GM23338 (cell line): Measurements from ENCODE around the gene B4GALT4. TPM values are rescaled to one million over a fixed set of nuclear protein-coding genes. Genes with fewer than 3 reads are reported as not detected.

Experiments
- ATAC-seq: fragments of 200-7000 bp; cut with Tn5 transposase; 3 replicates; pipeline ENCODE4 v1.9.1; 2020
- DNase-seq: peaks from one replicate; pipeline ENCODE4 v3.0.0-alpha.2; 2015; ENCODE audit warnings: low spot score
- H2AFZ ChIP-seq: fragments of 200-600 bp; sonication (generic); 2 replicates; pipeline ENCODE4 v1.8.0; 2016; ENCODE audit warnings: antibody characterized with exemption, mild to moderate bottlenecking, moderate library complexity
- H3F3A ChIP-seq: fragments of 200-600 bp; sonication (generic); replicated peaks from 2 replicates; pipeline ENCODE4 v1.8.0; 2017; ENCODE audit warnings: antibody characterized with exemption, mixed run types, low read depth
- H3K27ac ChIP-seq: fragments of 200-600 bp; sonication (generic); 2 replicates; pipeline ENCODE4 v1.6.1; 2016; ENCODE audit warnings: low read depth
- H3K27me3 ChIP-seq: fragments of 200-600 bp; sonication (generic); 2 replicates; pipeline ENCODE4 v1.8.0; 2016; ENCODE audit warnings: mild to moderate bottlenecking, mixed run types, moderate library complexity; ENCODE audit not compliant: insufficient read depth
- H3K36me3 ChIP-seq: fragments of 200-600 bp; sonication (generic); 2 replicates; pipeline ENCODE4 v1.8.0; 2016; ENCODE audit warnings: mild to moderate bottlenecking; ENCODE audit not compliant: insufficient read depth
- H3K4me1 ChIP-seq: fragments of 200-600 bp; sonication (generic); 2 replicates; pipeline ENCODE4 v1.8.0; 2016; ENCODE audit warnings: mild to moderate bottlenecking, moderate library complexity; ENCODE audit not compliant: insufficient read depth
- H3K4me2 ChIP-seq: fragments of 200-600 bp; sonication (generic); 2 replicates; pipeline ENCODE4 v1.7.1; 2017; ENCODE audit warnings: mixed run types
- H3K4me3 ChIP-seq: fragments of 200-600 bp; sonication (generic); 2 replicates; pipeline ENCODE4 v1.6.1; 2016; ENCODE audit warnings: mixed run types
- H3K79me2 ChIP-seq: fragments of 200-600 bp; sonication (generic); replicated peaks from 2 replicates; pipeline ENCODE4 v1.8.0; 2017; ENCODE audit warnings: mild to moderate bottlenecking; ENCODE audit not compliant: insufficient read depth
- H3K9me2 ChIP-seq: fragments of 200-600 bp; sonication (generic); 2 replicates; pipeline ENCODE4 v1.8.0; 2017; ENCODE audit not compliant: insufficient read depth
- H4K20me1 ChIP-seq: fragments of 200-600 bp; sonication (generic); replicated peaks from 2 replicates; pipeline ENCODE4 v1.8.0; 2017; ENCODE audit warnings: mild to moderate bottlenecking; ENCODE audit not compliant: insufficient read depth
- H3K27ac Mint-ChIP-seq: 2 replicates; pipeline ENCODE4 v1.8.0; 2020; ENCODE audit warnings: inconsistent platforms, mild to moderate bottlenecking, moderate library complexity, mixed read lengths
- H3K27me3 Mint-ChIP-seq: 3 replicates; pipeline ENCODE4 v1.8.0; 2022; ENCODE audit warnings: low read depth, mild to moderate bottlenecking, moderate library complexity, mixed read lengths, inconsistent platforms; ENCODE audit not compliant: insufficient read depth, poor library complexity
- H3K36me3 Mint-ChIP-seq: 3 replicates; pipeline ENCODE4 v1.8.0; 2021; ENCODE audit warnings: low read depth, mild to moderate bottlenecking, inconsistent platforms, moderate library complexity, mixed read lengths
- H3K4me1 Mint-ChIP-seq: 3 replicates; pipeline ENCODE4 v1.8.0; 2020; ENCODE audit warnings: mild to moderate bottlenecking, inconsistent platforms, mixed read lengths
- H3K4me3 Mint-ChIP-seq: 3 replicates; pipeline ENCODE4 v1.8.0; 2021; ENCODE audit warnings: moderate library complexity, mild to moderate bottlenecking, inconsistent platforms, mixed read lengths
- H3K9me3 Mint-ChIP-seq: 3 replicates; pipeline ENCODE4 v1.8.0; 2020; ENCODE audit warnings: moderate library complexity, mild to moderate bottlenecking, inconsistent platforms, mixed read lengths
- CREB1 ChIP-seq: fragments of 250-450 bp; sonication (Bioruptor Pico); IDR thresholded peaks from 2 replicates; pipeline ENCODE4 v1.5.0; 2020; ENCODE audit warnings: low read depth, mild to moderate bottlenecking, moderate library complexity
- CTCF ChIP-seq, 2 experiments: fragments of 200-600 bp in 1 of 2; sonication (generic) in 1 of 2; conservative IDR thresholded peaks; 2 replicates each; pipeline versions ENCODE4 v1.5.1 to v1.6.1; 2016 to 2017; ENCODE audit warnings: antibody characterized with exemption in 2 of 2, low read depth in 2 of 2, mild to moderate bottlenecking in 2 of 2, moderate library complexity in 1 of 2
- ETS1 ChIP-seq: IDR thresholded peaks from 2 replicates; pipeline ENCODE4 v1.6.1; 2016; ENCODE audit warnings: antibody characterized with exemption
- EZH2phosphoT487 ChIP-seq: fragments of 200-600 bp; sonication (generic); IDR thresholded peaks from one replicate; pipeline ENCODE4 v1.8.1; 2018; ENCODE audit warnings: antibody characterized with exemption; ENCODE audit not compliant: unreplicated experiment
- POLR2AphosphoS5 ChIP-seq: IDR thresholded peaks from 2 replicates; pipeline ENCODE4 v1.6.1; 2016; ENCODE audit warnings: antibody characterized with exemption, low read depth
- ZNF114 ChIP-seq: fragments of 250-450 bp; sonication (Bioruptor Pico); IDR thresholded peaks from 2 replicates; pipeline ENCODE4 v1.5.0; 2020; ENCODE audit warnings: mild to moderate bottlenecking, moderate library complexity
- ZNF331 ChIP-seq: fragments of 250-450 bp; sonication (Bioruptor Pico); IDR thresholded peaks from 2 replicates; pipeline ENCODE4 v1.5.0; 2020; ENCODE audit warnings: low read depth, mild to moderate bottlenecking, moderate library complexity
- polyA plus RNA-seq: library from polyadenylated mRNA; unstranded; fragments of >200 nt; fragmentation: Nextera tagmentation; extraction: Ambion mirVana; gene quantifications from 2 replicates; pipeline ENCODE4 v1.2.1, GENCODE V29; 2016
- total RNA-seq: library from RNA; depleted of rRNA; stranded (reverse); fragments of >200 nt; shearing (Covaris generic); gene quantifications from 2 replicates; pipeline ENCODE4 v1.2.3, GENCODE V29; 2014
- TF ChIP-seq, protein P1 (sequence below): fragments of 250-450 bp; sonication (Bioruptor Pico); IDR thresholded peaks from 2 replicates; pipeline ENCODE4 v1.5.0; 2020; ENCODE audit warnings: mild to moderate bottlenecking, moderate library complexity

The B4GALT4 gene
- total and polyA plus RNA-seq, 2 experiments from 2014 or later = 38.3 to 45.3 TPM

DNA sequence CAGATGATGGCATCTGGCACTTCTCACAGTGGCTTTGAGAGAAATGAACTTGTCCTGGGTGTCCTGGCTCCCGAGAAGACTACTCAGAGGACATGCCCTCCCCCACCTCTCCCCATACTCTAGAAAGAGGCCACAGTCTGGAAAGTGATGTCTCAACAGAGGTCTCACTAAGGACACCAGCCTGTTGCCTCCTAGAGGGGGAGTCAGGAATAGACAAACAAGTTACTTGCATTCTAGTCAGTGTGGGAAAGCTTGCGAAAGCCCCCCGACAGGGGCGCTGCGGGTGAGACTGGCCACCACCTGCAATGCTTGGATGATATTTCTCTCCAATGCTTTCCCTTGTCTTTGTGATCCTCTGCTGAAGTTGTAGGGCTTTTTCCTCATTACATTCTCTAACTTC is 17.2 kb downstream of the B4GALT4 start:
- Mint-ChIP-seq H3K27me3 (peaks cover 1% of the 10 kb centered on the region), H3K27ac (no peak overlapping the region)

GRCh38 chr3:119222391-119222790 is 18.3 kb downstream of the B4GALT4 start:
- H2AFZ ChIP-seq = no peak overlapping the region
- DNase-seq (no peak), ATAC-seq (no peak)
- peaks cover 58% of the 10 kb centered on the region for H3K36me3 ChIP-seq
- Mint-ChIP-seq H3K36me3 (peaks cover 53% of the 10 kb centered on the region), H3K4me3 (no peak overlapping the region), H3K27me3 (peaks cover 1% of the 10 kb centered on the region), H3K9me3 (no peaks in the 10 kb centered on the region), H3K27ac (no peak overlapping the region), H3K4me1 (no peaks in the 10 kb centered on the region)
- no peak overlapping the region for H3K4me3 ChIP-seq
- no peak overlapping the region for H3K4me2 ChIP-seq
- no peaks in the 10 kb centered on the region for H3K27me3 ChIP-seq
- peak overlapping the region; percentile 45; the same call in 1 of the 2 replicates for H3K27ac ChIP-seq
- H3K4me1 ChIP-seq = no peaks in the 10 kb centered on the region
- H3K79me2 ChIP-seq = no peaks in the 10 kb centered on the region; the same call in 1 of the 2 replicates
- no peaks in the 10 kb centered on the region for H3F3A ChIP-seq
- H3K9me2 ChIP-seq = no peaks in the 10 kb centered on the region
- peaks cover 15% of the 10 kb centered on the region for H4K20me1 ChIP-seq
- TF ChIP-seq ZNF331 (CRISPR knock-in tag) (no peak), CTCF (conservative IDR thresholded peaks at IDR 0.05; ENCODE audit: low read depth in 2 of 2) (no peak), ZNF114 (CRISPR knock-in tag) (no peak), ETS1 (no peak), EZH2phosphoT487 (no peak), CREB1 (CRISPR knock-in tag) (no peak)
- TF ChIP-seq, protein P1, sequence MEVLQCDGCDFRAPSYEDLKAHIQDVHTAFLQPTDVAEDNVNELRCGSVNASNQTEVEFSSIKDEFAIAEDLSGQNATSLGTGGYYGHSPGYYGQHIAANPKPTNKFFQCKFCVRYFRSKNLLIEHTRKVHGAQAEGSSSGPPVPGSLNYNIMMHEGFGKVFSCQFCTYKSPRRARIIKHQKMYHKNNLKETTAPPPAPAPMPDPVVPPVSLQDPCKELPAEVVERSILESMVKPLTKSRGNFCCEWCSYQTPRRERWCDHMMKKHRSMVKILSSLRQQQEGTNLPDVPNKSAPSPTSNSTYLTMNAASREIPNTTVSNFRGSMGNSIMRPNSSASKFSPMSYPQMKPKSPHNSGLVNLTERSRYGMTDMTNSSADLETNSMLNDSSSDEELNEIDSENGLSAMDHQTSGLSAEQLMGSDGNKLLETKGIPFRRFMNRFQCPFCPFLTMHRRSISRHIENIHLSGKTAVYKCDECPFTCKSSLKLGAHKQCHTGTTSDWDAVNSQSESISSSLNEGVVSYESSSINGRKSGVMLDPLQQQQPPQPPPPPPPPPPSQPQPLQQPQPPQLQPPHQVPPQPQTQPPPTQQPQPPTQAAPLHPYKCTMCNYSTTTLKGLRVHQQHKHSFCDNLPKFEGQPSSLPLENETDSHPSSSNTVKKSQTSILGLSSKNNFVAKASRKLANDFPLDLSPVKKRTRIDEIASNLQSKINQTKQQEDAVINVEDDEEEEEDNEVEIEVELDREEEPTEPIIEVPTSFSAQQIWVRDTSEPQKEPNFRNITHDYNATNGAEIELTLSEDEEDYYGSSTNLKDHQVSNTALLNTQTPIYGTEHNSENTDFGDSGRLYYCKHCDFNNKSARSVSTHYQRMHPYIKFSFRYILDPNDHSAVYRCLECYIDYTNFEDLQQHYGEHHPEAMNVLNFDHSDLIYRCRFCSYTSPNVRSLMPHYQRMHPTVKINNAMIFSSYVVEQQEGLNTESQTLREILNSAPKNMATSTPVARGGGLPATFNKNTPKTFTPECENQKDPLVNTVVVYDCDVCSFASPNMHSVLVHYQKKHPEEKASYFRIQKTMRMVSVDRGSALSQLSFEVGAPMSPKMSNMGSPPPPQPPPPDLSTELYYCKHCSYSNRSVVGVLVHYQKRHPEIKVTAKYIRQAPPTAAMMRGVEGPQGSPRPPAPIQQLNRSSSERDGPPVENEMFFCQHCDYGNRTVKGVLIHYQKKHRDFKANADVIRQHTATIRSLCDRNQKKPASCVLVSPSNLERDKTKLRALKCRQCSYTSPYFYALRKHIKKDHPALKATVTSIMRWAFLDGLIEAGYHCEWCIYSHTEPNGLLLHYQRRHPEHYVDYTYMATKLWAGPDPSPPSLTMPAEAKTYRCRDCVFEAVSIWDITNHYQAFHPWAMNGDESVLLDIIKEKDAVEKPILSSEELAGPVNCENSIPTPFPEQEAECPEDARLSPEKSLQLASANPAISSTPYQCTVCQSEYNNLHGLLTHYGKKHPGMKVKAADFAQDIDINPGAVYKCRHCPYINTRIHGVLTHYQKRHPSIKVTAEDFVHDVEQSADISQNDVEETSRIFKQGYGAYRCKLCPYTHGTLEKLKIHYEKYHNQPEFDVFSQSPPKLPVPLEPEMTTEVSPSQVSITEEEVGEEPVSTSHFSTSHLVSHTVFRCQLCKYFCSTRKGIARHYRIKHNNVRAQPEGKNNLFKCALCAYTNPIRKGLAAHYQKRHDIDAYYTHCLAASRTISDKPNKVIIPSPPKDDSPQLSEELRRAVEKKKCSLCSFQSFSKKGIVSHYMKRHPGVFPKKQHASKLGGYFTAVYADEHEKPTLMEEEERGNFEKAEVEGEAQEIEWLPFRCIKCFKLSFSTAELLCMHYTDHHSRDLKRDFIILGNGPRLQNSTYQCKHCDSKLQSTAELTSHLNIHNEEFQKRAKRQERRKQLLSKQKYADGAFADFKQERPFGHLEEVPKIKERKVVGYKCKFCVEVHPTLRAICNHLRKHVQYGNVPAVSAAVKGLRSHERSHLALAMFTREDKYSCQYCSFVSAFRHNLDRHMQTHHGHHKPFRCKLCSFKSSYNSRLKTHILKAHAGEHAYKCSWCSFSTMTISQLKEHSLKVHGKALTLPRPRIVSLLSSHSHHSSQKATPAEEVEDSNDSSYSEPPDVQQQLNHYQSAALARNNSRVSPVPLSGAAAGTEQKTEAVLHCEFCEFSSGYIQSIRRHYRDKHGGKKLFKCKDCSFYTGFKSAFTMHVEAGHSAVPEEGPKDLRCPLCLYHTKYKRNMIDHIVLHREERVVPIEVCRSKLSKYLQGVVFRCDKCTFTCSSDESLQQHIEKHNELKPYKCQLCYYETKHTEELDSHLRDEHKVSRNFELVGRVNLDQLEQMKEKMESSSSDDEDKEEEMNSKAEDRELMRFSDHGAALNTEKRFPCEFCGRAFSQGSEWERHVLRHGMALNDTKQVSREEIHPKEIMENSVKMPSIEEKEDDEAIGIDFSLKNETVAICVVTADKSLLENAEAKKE (CRISPR knock-in tag) = no peak

More for the DNA sequence above, 17.2 kb downstream of the B4GALT4 start:
- Mint-ChIP-seq H3K4me1 (no peaks in the 10 kb centered on the region), H3K4me3 (no peak overlapping the region), H3K9me3 (no peaks in the 10 kb centered on the region), H3K36me3 (peaks cover 51% of the 10 kb centered on the region)
- Histone ChIP-seq H3K4me2 (no peak overlapping the region), H3K79me2 (no peaks in the 10 kb centered on the region; the same call in 1 of the 2 replicates), H4K20me1 (peaks cover 15% of the 10 kb centered on the region), H3K4me3 (no peak overlapping the region), H3K9me2 (no peaks in the 10 kb centered on the region), H3K36me3 (peaks cover 55% of the 10 kb centered on the region), H3F3A (no peaks in the 10 kb centered on the region), H3K4me1 (no peaks in the 10 kb centered on the region), H2AFZ (no peak overlapping the region), H3K27me3 (no peaks in the 10 kb centered on the region), H3K27ac (no peak overlapping the region)
- DNase-seq = peak; percentile 56
- peak; percentile 78 for ATAC-seq
- peak; percentile 40 to 50 for TF ChIP-seq CTCF (conservative IDR thresholded peaks at IDR 0.05; ENCODE audit: low read depth in 2 of 2)
- no peak for TF ChIP-seq POLR2AphosphoS5
